Activated naive CD4-positive, alpha-beta T cell treated with anti-CD3 and anti-CD28 coated beads, Interleukin-2, amount 10 ng/mL, durations not matched to agents 7 days and 5 days (primary cell): ENCODE results near the gene ESYT3.
"Not testable (repeated sequence)": the region's sequence is repeated elsewhere in the genome, so short reads cannot be mapped to it uniquely, and the experiment has no call there.

Source experiments
- CTCF ChIA-PET: fragments of 350-600 bp; sonication (Branson Sonifier 250); formaldehyde crosslinking; loops from one replicate; lab custom pipeline; 2021; ENCODE audit warnings: antibody characterized with exemption; lab: Charles Lee
- DNase-seq: peaks from one replicate; pipeline ENCODE4 v3.0.0-alpha.2; 2020
- H3K27ac Mint-ChIP-seq: one replicate; pipeline ENCODE4 v1.8.0; 2021; ENCODE audit warnings: mild to moderate bottlenecking, moderate library complexity, mixed read lengths
- H3K27me3 Mint-ChIP-seq: one replicate; pipeline ENCODE4 v1.8.0; 2021; ENCODE audit warnings: mild to moderate bottlenecking, mixed read lengths
- H3K36me3 Mint-ChIP-seq: one replicate; pipeline ENCODE4 v1.8.0; 2021; ENCODE audit warnings: mixed read lengths
- H3K4me1 Mint-ChIP-seq: one replicate; pipeline ENCODE4 v1.8.0; 2021; ENCODE audit warnings: mixed read lengths
- H3K4me3 Mint-ChIP-seq: one replicate; pipeline ENCODE4 v1.8.0; 2021; ENCODE audit warnings: mild to moderate bottlenecking, moderate library complexity, mixed read lengths
- H3K9me3 Mint-ChIP-seq: one replicate; pipeline ENCODE4 v1.8.0; 2021; ENCODE audit warnings: mixed read lengths

ESYT3 gene

DNA sequence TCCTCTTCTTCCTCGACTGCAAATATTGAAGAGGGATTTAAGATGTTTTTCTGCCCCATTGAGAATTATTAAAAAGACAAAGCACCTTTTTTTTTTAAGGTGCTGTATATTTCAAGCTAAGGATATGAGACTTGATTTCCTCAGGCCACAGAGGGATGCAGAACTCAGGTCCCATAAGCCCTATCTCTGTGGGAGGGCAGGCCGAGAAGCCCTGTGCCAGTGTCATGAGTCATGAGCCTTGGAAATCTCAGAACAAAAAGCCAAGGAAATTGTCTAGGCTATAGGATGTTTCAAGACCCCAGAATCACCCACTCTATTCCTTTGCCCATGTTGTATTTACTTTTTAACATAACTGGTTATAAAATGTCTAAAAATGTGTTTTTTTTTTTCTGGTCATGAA, 7.3 kb downstream of the ESYT3 start:
- CTCF ChIA-PET = interaction anchor here (0.6 kb wide), 1 partner anchor 95 kb away, joined by 3 read pairs; no protein-coding TSS in a partner anchor
- H3K4me3 Mint-ChIP-seq = no peak overlapping the region
- no peak for DNase-seq

DNA sequence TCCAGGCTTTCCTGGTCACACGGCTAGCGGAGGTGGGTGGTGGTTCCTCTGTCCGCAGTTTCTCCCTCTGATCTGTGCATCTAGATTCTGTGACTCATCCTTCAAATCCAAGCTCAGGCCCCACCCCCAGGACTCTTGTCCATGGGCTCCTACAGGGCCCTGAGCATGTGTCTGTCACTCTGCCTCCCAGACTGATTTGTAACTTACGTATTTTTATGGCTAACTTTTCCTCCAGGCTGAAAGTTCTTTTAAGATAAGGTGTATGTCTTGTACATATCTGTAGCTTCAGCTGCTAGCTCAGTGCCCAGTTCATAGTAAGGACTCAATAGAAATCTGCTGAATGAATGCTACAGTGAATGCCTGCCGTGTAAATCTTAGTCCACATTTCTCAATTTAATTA, 8.0 kb downstream of the ESYT3 start:
- CTCF ChIA-PET = interaction anchor here (0.9 kb wide), 1 partner anchor 25 kb away, joined by 3 read pairs; no protein-coding TSS in a partner anchor
- H3K4me3 Mint-ChIP-seq = no peak overlapping the region
- peaks cover 40% of the 10 kb centered on the region for H3K27me3 Mint-ChIP-seq
- H3K27ac Mint-ChIP-seq = no peak overlapping the region
- no peaks in the 10 kb centered on the region for H3K4me1 Mint-ChIP-seq
- H3K9me3 Mint-ChIP-seq = no peaks in the 10 kb centered on the region
- DNase-seq = no peak
- H3K36me3 Mint-ChIP-seq = no peaks in the 10 kb centered on the region

More for the DNA sequence above, 7.3 kb downstream of the ESYT3 start:
- no peaks in the 10 kb centered on the region for H3K36me3 Mint-ChIP-seq
- no peak overlapping the region for H3K27ac Mint-ChIP-seq
- H3K9me3 Mint-ChIP-seq = no peaks in the 10 kb centered on the region
- no peaks in the 10 kb centered on the region for H3K4me1 Mint-ChIP-seq
- H3K27me3 Mint-ChIP-seq = peaks cover 47% of the 10 kb centered on the region

DNA sequence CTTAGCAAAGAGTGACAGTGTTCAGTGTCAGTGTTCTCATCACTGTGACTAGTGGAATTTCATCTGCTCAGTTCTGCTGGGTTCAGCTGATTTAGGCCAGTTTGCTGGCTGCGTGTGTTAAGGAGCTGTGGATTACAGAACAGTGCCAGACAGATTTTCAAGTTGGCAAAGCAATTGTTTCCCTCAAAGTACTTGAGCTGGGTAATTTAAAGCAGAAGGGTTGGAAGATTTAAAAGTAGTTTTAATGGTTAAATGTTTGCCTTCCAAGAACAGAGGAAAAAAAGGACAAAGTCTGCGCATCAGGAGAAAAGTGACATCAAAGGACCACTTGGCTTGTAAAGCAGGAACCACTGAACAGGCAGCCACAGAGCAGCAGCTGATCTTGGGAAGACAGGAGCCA, 8.7 kb downstream of the ESYT3 start:
- CTCF ChIA-PET = interaction anchor here (0.9 kb wide), 1 partner anchor 26 kb away, joined by 3 read pairs; no protein-coding TSS in a partner anchor
- peaks cover 34% of the 10 kb centered on the region for H3K27me3 Mint-ChIP-seq
- H3K36me3 Mint-ChIP-seq = no peaks in the 10 kb centered on the region
- DNase-seq = no peak
- no peaks in the 10 kb centered on the region for H3K4me1 Mint-ChIP-seq
- no peaks in the 10 kb centered on the region for H3K9me3 Mint-ChIP-seq
- no peak overlapping the region for H3K4me3 Mint-ChIP-seq
- H3K27ac Mint-ChIP-seq = no peak overlapping the region

DNA sequence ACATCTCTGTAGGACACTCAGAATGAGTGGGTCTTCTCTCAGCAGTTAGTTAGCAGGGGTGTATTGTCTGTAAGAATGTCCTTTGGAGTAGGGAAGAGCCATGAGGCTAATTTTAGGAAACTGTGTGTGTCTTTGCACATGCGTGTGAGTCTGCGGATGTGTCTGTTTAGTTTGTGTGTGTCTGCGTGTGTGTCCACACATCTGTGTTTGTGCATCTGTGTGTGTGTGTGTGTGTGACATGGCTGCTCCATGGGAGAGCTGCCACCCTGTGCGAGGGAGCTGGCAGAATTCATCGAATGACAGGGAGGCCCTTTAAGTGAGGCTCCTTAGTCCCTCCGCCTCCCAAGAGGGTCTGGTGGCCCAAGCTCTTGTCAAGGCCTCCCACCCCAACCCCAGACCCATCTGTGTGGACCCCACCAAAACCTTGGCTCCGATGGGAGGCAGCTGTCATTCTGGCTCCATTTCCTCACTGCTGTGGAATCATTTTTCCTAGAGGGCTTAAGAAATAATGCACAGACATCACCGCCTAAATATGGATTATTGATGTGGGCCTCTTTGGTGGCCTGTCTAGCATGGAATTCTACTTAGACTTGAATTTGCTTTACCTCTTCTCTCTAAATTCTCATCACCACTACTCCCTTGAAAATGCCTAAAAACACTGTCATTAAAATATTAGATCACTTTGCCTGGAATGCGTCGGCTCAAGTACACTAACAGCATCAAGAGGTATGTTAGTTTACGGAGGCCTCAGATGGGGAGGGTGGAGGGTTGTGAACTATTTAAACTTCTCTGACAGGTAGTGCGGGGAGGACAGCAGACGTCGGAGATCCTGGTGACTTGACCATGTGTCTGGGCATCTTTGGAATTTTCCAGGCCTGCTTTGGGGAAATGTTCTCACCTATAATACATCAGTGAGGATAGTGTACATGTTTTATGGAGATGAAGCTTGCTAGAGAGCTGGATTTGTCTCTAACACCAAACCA, 9.4 kb downstream of the ESYT3 start:
- H3K27ac Mint-ChIP-seq = no peak overlapping the region
- CTCF ChIA-PET = no interaction called here

DNA sequence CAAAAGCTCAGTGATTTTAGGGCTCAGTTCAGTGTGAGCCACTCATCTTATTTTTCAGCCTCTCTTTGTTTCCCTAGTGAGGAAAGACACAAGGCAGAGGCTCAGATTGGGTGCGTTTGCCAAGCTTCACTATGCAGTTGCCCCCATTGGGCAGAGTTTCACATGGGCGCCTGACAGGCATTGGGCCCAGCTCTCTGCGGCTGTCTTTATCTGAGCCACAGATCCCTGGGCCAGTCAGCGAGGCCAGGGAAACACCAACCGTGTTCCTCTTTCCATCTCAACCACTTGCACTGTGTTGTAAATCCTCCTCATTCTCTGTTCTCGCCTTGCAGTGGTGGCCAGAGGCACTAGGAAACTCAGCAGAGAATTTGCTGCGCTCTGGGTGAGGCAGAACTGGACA, 10.8 kb downstream of the ESYT3 start:
- CTCF ChIA-PET = no interaction called here
- Mint-ChIP-seq H3K9me3 (no peaks in the 10 kb centered on the region), H3K27me3 (peaks cover 20% of the 10 kb centered on the region), H3K4me1 (no peaks in the 10 kb centered on the region), H3K27ac (no peak overlapping the region), H3K36me3 (no peaks in the 10 kb centered on the region), H3K4me3 (no peak overlapping the region)
- DNase-seq = no peak

More for the DNA sequence above, 9.4 kb downstream of the ESYT3 start:
- H3K36me3 Mint-ChIP-seq = no peaks in the 10 kb centered on the region
- H3K9me3 Mint-ChIP-seq = no peaks in the 10 kb centered on the region
- no peaks in the 10 kb centered on the region for H3K4me1 Mint-ChIP-seq
- peaks cover 27% of the 10 kb centered on the region for H3K27me3 Mint-ChIP-seq
- DNase-seq = no peak
- no peak overlapping the region for H3K4me3 Mint-ChIP-seq

DNA sequence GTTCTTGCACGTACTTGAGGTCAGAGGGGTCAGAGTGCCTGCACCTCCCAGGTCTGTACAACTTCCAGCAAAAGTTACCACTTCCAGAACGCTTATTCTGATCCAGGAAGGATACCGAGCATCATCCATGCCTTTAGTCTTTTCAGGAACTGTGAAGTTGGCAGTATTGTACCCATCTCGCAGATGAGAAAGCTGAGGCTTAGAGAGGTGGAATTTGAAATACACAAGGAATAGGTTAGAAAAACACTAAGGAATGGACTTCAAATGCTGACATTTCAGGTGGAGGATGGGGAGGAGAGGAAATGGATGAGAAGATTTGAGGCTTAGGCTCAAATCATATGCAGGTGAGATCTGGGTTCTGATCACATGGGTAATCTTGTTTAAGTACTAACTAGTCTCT, 11.2 kb downstream of the ESYT3 start:
- Mint-ChIP-seq H3K9me3 (no peaks in the 10 kb centered on the region), H3K27ac (no peak overlapping the region), H3K4me1 (no peaks in the 10 kb centered on the region), H3K4me3 (no peak overlapping the region), H3K36me3 (no peaks in the 10 kb centered on the region), H3K27me3 (peaks cover 20% of the 10 kb centered on the region)
- CTCF ChIA-PET = no interaction called here
- no peak for DNase-seq

DNA sequence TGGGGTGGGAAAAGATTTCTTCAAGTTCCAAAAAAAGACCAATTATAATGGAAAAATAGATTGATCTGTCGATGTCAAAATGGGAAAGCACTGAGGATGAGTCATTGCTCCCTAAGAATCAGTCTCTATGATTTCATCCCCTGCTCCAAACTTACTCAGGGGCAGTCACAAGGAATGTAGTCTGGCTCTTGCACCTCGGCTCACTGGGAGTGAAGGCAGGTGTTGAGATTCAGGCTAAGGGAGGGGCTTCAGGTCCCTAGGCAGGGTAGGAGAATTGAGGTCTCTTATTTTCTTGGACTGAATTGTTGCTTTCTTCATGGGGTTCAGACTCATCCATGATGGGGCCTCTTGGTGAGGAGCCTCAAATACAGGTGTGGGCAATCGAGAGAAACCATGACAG, 14.2 kb downstream of the ESYT3 start:
- CTCF ChIA-PET = interaction anchor here (1.2 kb wide), 1 partner anchor 31 kb away, joined by 3 read pairs; no protein-coding TSS in a partner anchor
- Mint-ChIP-seq H3K27me3 (peaks cover 15% of the 10 kb centered on the region), H3K36me3 (no peaks in the 10 kb centered on the region), H3K4me1 (no peaks in the 10 kb centered on the region), H3K4me3 (no peak overlapping the region), H3K9me3 (no peaks in the 10 kb centered on the region), H3K27ac (no peak overlapping the region)
- DNase-seq = no peak

DNA sequence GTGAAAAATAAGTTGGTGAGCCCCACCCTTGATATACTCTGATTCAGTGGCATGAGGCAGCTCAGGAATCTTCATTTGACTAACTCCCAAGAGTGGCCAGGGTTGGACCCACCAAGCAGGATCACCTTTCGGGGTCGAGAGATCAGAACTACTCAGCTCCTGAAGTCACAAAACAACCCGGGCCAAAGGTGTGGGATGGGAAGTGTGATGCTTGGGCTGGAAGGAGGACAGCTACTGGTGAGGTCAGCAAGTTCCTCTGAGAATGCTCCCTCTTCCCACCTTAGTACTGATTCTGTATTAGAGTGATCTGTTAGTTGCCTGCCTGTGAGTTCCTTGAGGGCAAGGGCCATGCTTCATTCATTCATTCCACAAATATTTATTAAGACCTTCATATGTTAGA, 15.1 kb downstream of the ESYT3 start:
- Mint-ChIP-seq H3K36me3 (no peaks in the 10 kb centered on the region), H3K27me3 (peaks cover 15% of the 10 kb centered on the region), H3K4me1 (no peaks in the 10 kb centered on the region), H3K27ac (no peak overlapping the region), H3K4me3 (no peak overlapping the region), H3K9me3 (no peaks in the 10 kb centered on the region)
- CTCF ChIA-PET = interaction anchor here (1.5 kb wide), 1 partner anchor 10 kb away, joined by 4 read pairs; no protein-coding TSS in a partner anchor
- no peak for DNase-seq

DNA sequence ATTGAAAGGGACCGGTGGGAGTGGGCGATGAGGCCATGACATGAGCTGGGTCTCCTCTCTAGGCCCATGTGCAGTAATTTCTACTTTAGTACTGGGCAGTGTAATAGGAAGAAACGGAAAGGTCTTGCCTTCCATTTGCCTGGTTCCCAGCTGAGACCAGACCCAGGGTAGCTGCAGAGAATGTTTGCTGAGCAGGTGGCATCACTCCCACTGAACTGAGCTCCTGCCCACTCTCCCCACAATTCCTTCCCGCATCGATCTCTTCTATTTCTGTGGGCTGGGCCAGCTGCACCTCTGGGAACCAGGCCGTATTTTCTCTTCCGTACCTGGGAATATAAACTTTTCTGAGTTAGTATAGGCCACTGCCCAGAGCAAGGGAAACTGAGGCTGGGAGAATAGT, 15.8 kb downstream of the ESYT3 start:
- H3K4me1 Mint-ChIP-seq = no peaks in the 10 kb centered on the region
- DNase-seq = no peak
- peaks cover 14% of the 10 kb centered on the region for H3K27me3 Mint-ChIP-seq
- CTCF ChIA-PET = interaction anchor here (1.5 kb wide), 1 partner anchor 10 kb away, joined by 4 read pairs; no protein-coding TSS in a partner anchor
- H3K9me3 Mint-ChIP-seq = no peaks in the 10 kb centered on the region
- H3K4me3 Mint-ChIP-seq = no peak overlapping the region
- no peaks in the 10 kb centered on the region for H3K36me3 Mint-ChIP-seq
- H3K27ac Mint-ChIP-seq = no peak overlapping the region

DNA sequence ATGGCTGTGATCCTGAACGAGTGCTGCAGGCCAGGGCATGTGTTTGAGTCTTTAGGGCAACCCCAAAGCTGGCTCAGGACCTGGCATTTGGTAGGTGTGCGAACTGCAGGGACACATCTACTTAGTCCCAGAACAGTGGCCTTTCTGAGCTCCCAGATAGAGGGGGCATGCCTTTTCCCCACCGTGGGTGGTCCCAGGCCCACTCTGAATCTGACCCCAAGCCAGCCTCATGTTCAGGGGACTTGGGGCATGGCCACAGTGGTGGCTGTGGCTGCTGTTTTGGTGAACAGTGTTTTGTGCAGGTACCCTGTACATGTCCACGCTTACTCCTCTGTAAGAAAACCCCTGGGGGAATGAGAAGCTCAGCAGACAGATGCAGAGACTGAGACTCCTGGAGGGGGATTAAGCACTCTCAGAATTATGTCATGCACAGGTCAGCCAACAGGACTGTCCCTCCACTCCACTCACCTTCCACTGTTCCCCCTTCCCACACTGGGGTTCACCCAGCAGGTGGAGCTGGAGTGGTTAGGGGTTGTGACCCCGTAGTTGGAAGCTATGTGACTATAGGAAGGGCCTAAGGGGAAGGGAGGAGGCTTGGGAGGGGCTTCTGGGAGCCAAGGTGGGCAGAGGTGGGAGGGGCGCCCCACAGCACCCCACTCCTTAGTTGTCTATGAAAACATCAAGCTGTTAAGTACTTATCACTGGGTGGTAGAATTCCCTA, 16.4 kb downstream of the ESYT3 start:
- no peaks in the 10 kb centered on the region for H3K36me3 Mint-ChIP-seq
- no peaks in the 10 kb centered on the region for H3K9me3 Mint-ChIP-seq
- peaks cover 14% of the 10 kb centered on the region for H3K27me3 Mint-ChIP-seq

DNA sequence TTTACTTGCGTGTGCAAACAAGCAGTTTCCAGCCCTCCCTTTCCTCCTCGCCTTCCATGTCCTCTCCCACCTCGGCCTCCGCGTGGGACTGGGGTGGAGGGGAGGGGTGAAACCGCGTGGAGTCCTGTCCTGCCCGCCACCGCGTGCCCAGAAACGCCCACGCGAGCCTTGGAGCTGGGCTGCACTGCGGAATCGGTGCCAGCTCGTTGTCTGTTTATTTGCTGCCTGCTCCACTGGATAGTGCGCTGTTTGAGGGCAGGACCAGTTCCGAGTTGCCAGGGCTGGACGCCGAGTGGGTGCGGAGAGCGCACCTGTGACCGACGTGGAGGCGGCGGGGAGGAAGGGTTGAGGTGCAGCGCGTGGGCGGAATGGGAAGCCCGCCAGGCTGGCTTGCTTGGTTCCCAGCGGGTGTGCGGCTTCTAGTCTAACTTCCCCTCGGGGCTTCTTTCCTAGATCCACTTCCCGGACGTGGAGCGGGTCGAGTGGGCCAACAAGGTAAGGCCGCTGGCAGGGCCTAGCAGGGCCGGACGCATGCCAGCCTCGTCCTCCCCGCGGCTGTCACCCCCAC, 17.3 kb downstream of the ESYT3 start:
- no peaks in the 10 kb centered on the region for H3K9me3 Mint-ChIP-seq
- no peaks in the 10 kb centered on the region for H3K36me3 Mint-ChIP-seq
- peaks cover 16% of the 10 kb centered on the region for H3K27me3 Mint-ChIP-seq
- no peak for DNase-seq
- H3K4me1 Mint-ChIP-seq = peaks cover 13% of the 10 kb centered on the region
- no peak overlapping the region for H3K4me3 Mint-ChIP-seq
- no peak overlapping the region for H3K27ac Mint-ChIP-seq
- CTCF ChIA-PET = no interaction called here

More for the DNA sequence above, 16.4 kb downstream of the ESYT3 start:
- CTCF ChIA-PET = interaction anchor here (1.5 kb wide), 1 partner anchor 11 kb away, joined by 4 read pairs; no protein-coding TSS in a partner anchor
- DNase-seq = no peak
- Mint-ChIP-seq H3K27ac (no peak overlapping the region), H3K4me3 (no peak overlapping the region), H3K4me1 (peaks cover 6% of the 10 kb centered on the region)

DNA sequence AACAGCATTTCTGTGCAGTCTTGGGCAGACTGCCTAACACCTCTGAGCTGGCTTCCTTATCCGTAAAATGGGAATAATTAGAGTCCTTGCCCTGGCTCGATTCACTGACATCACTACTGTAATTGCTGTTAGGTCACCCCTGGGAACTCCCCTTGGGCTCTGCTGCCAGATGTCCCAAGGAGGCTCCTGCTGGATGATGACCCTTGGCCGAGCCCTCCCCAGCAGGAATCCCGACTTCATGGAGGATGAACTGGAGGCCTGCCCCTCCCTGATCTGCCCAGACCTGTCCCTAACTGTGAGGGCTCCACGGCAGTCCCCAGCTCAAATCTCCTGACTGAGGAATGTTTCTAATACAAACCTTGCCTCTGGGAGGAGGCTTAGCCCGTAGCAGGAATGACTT, 18.0 kb downstream of the ESYT3 start:
- Mint-ChIP-seq H3K27ac (no peak overlapping the region), H3K9me3 (no peaks in the 10 kb centered on the region), H3K36me3 (no peaks in the 10 kb centered on the region), H3K4me3 (no peak overlapping the region), H3K27me3 (peaks cover 19% of the 10 kb centered on the region), H3K4me1 (peaks cover 19% of the 10 kb centered on the region)
- no peak for DNase-seq
- CTCF ChIA-PET = interaction anchor here (1.1 kb wide), 1 partner anchor 29 kb away, joined by 4 read pairs; no protein-coding TSS in a partner anchor

DNA sequence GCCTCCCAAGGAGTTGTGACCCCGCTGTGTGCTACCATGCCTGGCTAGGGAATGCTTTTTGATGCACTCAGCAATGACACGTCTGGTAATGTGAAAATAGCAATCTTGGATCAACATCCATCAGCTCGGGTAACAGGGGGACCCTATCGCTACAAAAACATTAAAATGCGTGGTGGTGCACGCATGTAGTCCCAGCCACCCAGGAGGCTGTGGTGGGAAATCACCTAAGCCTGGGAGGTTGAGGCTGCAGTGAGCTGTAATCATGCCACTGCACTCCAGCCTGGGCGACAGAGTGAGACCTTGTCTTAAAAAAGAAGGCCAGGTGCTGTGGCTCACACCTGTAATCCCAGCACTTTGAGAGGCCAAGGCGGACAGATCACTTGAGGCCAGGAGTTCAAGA, 19.5 kb downstream of the ESYT3 start:
- Mint-ChIP-seq H3K4me1 (peaks cover 19% of the 10 kb centered on the region), H3K27me3 (peaks cover 19% of the 10 kb centered on the region)
- H3K36me3 Mint-ChIP-seq, H3K9me3 Mint-ChIP-seq, DNase-seq, H3K27ac Mint-ChIP-seq, H3K4me3 Mint-ChIP-seq, CTCF ChIA-PET: not testable (repeated sequence)
